DND-41 (cell line): ENCODE data around the gene RPGR.

Experiments used
- EZH2 ChIP-seq: IDR thresholded peaks from 3 replicates; pipeline ENCODE4 v1.6.1; 2012; ENCODE audit warnings: borderline replicate concordance, low read depth, mild to moderate bottlenecking, moderate library complexity, low read length, inconsistent platforms; ENCODE audit not compliant: severe bottlenecking
- TF ChIP-seq, protein P1 (sequence below): IDR thresholded peaks from 2 replicates; pipeline ENCODE4 v1.5.1; 2012; ENCODE audit warnings: borderline replicate concordance, low read length, moderate library complexity, mild to moderate bottlenecking; ENCODE audit not compliant: poor library complexity, severe bottlenecking; ENCODE audit errors: extremely low read depth

DNA sequence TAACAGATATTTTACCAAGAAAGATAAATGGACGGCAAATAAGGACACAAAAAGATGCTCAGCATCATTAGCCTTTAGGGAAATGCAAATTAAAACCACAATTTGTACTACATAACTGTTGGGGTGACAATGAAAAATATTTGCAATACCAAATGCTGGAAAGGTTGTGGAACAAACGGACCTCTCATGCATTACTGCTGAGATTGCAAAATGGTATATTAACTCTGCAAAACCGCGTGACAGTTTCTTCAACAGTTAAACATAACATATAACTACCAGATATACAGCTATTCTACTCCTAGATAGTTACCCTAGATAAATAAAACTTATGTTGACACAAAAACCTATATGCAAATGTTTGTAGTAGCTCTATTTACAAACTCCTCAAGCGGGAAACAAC, 18.8 kb upstream of the RPGR start:
- TF ChIP-seq, protein P1, sequence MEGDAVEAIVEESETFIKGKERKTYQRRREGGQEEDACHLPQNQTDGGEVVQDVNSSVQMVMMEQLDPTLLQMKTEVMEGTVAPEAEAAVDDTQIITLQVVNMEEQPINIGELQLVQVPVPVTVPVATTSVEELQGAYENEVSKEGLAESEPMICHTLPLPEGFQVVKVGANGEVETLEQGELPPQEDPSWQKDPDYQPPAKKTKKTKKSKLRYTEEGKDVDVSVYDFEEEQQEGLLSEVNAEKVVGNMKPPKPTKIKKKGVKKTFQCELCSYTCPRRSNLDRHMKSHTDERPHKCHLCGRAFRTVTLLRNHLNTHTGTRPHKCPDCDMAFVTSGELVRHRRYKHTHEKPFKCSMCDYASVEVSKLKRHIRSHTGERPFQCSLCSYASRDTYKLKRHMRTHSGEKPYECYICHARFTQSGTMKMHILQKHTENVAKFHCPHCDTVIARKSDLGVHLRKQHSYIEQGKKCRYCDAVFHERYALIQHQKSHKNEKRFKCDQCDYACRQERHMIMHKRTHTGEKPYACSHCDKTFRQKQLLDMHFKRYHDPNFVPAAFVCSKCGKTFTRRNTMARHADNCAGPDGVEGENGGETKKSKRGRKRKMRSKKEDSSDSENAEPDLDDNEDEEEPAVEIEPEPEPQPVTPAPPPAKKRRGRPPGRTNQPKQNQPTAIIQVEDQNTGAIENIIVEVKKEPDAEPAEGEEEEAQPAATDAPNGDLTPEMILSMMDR = no peak
- no peak for TF ChIP-seq EZH2
